Measurements from ENCODE around the gene CD46.

GRCh38 chr1:207824691-207825408 lies 73.0 kb downstream of the CD46 start:
- no peak for TF ChIP-seq CTCF (IDR thresholded peaks at IDR 0.05; ENCODE audit: borderline replicate concordance, extremely low read depth, low read length, poor library complexity, severe bottlenecking)
- TF ChIP-seq EZH2 (IDR thresholded peaks at IDR 0.05; ENCODE audit: borderline replicate concordance, low read depth, low read length, severe bottlenecking): no peak
